OCI-LY3 (cell line): ENCODE data around the gene KIF3C.
"Not testable (repeated sequence)": the region's sequence is repeated elsewhere in the genome, so short reads cannot be mapped to it uniquely, and the experiment has no call there.

Experiments used
- CTCF ChIP-seq: fragments of 200-600, 300-600 bp; sonication (generic); IDR thresholded peaks from 2 replicates; pipeline ENCODE4 v1.5.1; 2014; ENCODE audit warnings: antibody characterized with exemption, low read length, low read depth
- EZH2phosphoT487 ChIP-seq: fragments of 200-600 bp; shearing (Covaris generic); IDR thresholded peaks from 2 replicates; pipeline ENCODE4 v1.6.1; 2018; ENCODE audit warnings: antibody characterized with exemption, mixed run types, low read depth

GRCh38 chr2:25913696-25913973 lies 68.7 kb downstream of the KIF3C start:
- TF ChIP-seq CTCF, EZH2phosphoT487: not testable (repeated sequence)
